GM13977 (cell line): ENCODE measurements around the gene CHADL.

Experiments
- DNase-seq: peaks from one replicate; pipeline ENCODE4 v3.0.0; 2012; ENCODE audit warnings: low spot score
- in situ Hi-C: fragments of 300-500 bp; cut with MboI; formaldehyde crosslinking; loops from one replicate; pipeline ENCODE4 v1.12.0; 2022; ENCODE audit warnings: low sequenced_read_pairs, low pct_unique_long_range_greater_than_20kb, mixed read lengths, inconsistent platforms; ENCODE audit not compliant: unreplicated experiment
- TF ChIP-seq, protein P1 (sequence below): IDR thresholded peaks from 2 replicates; pipeline ENCODE4 v1.5.1; 2012; ENCODE audit warnings: mild to moderate bottlenecking, control low read depth; ENCODE audit not compliant: insufficient read depth; ENCODE audit errors: extremely low read depth, missing control alignments

The CHADL gene, protein sequence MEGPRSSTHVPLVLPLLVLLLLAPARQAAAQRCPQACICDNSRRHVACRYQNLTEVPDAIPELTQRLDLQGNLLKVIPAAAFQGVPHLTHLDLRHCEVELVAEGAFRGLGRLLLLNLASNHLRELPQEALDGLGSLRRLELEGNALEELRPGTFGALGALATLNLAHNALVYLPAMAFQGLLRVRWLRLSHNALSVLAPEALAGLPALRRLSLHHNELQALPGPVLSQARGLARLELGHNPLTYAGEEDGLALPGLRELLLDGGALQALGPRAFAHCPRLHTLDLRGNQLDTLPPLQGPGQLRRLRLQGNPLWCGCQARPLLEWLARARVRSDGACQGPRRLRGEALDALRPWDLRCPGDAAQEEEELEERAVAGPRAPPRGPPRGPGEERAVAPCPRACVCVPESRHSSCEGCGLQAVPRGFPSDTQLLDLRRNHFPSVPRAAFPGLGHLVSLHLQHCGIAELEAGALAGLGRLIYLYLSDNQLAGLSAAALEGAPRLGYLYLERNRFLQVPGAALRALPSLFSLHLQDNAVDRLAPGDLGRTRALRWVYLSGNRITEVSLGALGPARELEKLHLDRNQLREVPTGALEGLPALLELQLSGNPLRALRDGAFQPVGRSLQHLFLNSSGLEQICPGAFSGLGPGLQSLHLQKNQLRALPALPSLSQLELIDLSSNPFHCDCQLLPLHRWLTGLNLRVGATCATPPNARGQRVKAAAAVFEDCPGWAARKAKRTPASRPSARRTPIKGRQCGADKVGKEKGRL

GRCh38 chr22:41240377-41241132 lies at the start of gene CHADL:
Gene CHADL (minus strand): TSS chr22:41240931. CDS start chr22:41240881, 50 bp downstream.
- in situ Hi-C loops: no loop called here
- DNase-seq: no peak
- TF ChIP-seq, protein P1, sequence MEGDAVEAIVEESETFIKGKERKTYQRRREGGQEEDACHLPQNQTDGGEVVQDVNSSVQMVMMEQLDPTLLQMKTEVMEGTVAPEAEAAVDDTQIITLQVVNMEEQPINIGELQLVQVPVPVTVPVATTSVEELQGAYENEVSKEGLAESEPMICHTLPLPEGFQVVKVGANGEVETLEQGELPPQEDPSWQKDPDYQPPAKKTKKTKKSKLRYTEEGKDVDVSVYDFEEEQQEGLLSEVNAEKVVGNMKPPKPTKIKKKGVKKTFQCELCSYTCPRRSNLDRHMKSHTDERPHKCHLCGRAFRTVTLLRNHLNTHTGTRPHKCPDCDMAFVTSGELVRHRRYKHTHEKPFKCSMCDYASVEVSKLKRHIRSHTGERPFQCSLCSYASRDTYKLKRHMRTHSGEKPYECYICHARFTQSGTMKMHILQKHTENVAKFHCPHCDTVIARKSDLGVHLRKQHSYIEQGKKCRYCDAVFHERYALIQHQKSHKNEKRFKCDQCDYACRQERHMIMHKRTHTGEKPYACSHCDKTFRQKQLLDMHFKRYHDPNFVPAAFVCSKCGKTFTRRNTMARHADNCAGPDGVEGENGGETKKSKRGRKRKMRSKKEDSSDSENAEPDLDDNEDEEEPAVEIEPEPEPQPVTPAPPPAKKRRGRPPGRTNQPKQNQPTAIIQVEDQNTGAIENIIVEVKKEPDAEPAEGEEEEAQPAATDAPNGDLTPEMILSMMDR: no peak

GRCh38 chr22:41289671-41290070 lies 48.9 kb upstream of the CHADL start:
- in situ Hi-C loops: no loop called here
- no peak for DNase-seq
- TF ChIP-seq, protein P1: no peak

DNA sequence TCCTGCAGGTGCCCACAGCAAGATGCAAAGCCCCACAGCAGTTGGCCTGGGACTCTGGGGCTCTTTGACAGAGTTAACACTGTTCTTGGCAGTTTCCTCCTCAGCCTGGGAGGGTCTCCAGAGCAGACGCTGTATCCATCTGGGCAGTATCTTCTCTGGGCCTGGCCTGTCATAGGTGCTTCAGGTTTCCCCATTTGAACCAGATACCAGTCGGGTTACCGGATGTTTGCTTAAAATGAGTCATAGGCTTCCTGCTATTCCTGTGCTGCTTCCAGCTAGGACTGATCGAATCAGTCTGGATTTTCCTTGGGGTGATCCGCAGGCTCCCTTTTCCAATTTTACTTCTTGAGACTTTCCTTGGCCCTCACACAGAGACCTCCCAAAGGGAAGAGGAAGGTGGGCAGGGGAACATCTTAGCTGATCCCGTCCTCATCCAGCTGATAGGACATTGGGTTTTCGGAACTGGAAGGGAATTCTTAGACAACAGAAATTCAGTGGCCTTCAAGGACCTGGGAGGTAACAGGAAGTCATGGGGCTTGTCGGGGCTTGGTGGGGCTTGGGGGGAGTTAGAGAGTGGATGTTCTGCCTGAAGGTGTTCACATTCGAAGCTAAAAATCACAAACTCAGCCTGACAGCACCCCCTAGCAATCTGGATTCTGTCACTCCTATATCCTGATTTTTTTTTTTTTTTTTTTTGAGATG lies 47.7 kb upstream of the CHADL start:
- no peak for DNase-seq
- TF ChIP-seq, protein P1: no peak
- in situ Hi-C loops: no loop called here

DNA sequence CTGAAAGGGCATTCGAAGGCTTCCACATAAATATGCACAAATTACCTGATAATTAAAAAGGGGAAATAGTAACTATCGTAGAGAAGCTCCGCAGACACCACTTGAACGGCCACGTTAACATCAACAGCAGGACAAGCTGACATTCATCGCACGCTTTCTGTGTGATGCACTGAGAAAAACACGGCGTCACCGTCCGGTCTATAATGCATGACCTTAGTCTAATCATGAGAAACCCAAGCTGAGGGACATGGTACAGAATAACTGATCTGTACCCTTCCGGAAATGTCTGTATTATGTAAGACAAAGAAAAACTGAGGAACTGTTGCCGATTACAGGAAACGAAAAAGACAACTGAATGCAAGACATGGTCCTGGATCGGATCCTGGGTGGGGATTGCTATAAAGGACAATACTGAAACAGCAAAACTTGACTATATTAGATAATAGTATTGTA lies 45.9 kb upstream of the CHADL start:
- DNase-seq: peak; percentile 50
- in situ Hi-C loops: no loop called here
- TF ChIP-seq, protein P1: no peak

GRCh38 chr22:41285820-41286638 lies 45.3 kb upstream of the CHADL start, which contains the start of gene RANGAP1:
Gene RANGAP1 (minus strand): TSS chr22:41286187. CDS start chr22:41281044, 5,143 bp downstream.
- TF ChIP-seq, protein P1: peak; percentile 20
- peak; percentile 98 for DNase-seq
- in situ Hi-C loops: no loop called here
